Omental fat pad (tissue), 4 donors: Measurements from ENCODE around the gene TXN2. TPM values are rescaled to one million over a fixed set of nuclear protein-coding genes. Genes with fewer than 3 reads are reported as not detected.

Source experiments
- ATAC-seq: fragments of 150-250 bp; one replicate; pipeline ENCODE4 v1.9.1; 2016; ENCODE audit warnings: mild to moderate bottlenecking, moderate library complexity; ENCODE audit not compliant: low FRiP score
- DNase-seq: peaks from one replicate; pipeline ENCODE4 v3.0.0-alpha.2; 2019; ENCODE audit warnings: low spot score
- total RNA-seq, 4 donors: library from RNA; depleted of rRNA; stranded (reverse); fragments of >200 nt; gene quantifications; one replicate each; pipeline ENCODE4 v1.1.0, GENCODE V29; 2016
- TF ChIP-seq, protein P1 (sequence below), 3 donors: fragments of 450-650 bp; IDR thresholded peaks; one replicate each; pipeline ENCODE4 v1.5.1; 2016 to 2017; ENCODE audit warnings: antibody characterized with exemption in 3 of 3, mild to moderate bottlenecking in 3 of 3, moderate library complexity in 2 of 3

TXN2 gene
- total RNA-seq, 4 donors from 2014 or later, result 53.2 to 82.0 (median 66.2) TPM

DNA sequence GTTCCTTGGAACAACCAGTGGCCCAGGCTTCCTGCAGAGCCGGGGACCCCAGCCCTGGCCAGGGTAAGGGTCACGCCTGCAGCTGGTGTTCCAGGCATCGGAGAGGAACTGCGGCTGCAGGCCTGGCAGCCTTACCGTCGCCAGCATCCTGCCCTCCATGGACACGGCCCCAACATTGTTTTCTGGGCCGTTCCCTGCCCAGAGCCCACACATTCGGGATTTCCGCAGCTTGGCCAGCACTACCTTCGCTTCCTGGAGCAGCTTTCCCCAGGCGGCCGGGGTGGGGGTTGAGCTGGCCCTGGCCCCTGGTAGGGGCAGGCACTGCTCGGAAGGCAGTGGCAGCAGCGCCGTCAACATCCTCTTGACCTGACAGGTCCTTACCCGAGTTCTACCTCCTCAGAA, 17.7 kb downstream of the TXN2 start:
- DNase-seq, result no peak
- TF ChIP-seq, protein P1, sequence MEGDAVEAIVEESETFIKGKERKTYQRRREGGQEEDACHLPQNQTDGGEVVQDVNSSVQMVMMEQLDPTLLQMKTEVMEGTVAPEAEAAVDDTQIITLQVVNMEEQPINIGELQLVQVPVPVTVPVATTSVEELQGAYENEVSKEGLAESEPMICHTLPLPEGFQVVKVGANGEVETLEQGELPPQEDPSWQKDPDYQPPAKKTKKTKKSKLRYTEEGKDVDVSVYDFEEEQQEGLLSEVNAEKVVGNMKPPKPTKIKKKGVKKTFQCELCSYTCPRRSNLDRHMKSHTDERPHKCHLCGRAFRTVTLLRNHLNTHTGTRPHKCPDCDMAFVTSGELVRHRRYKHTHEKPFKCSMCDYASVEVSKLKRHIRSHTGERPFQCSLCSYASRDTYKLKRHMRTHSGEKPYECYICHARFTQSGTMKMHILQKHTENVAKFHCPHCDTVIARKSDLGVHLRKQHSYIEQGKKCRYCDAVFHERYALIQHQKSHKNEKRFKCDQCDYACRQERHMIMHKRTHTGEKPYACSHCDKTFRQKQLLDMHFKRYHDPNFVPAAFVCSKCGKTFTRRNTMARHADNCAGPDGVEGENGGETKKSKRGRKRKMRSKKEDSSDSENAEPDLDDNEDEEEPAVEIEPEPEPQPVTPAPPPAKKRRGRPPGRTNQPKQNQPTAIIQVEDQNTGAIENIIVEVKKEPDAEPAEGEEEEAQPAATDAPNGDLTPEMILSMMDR (IDR thresholded peaks at IDR 0.05), result no peak
- ATAC-seq, result no peak

GRCh38 chr22:36461665-36462649, 19.5 kb downstream of the TXN2 start:
- TF ChIP-seq, protein P1 (IDR thresholded peaks at IDR 0.05), result no peak
- ATAC-seq, result peak; percentile 74
- no peak for DNase-seq

- DNase-seq (no peak), ATAC-seq (no peak)
- TF ChIP-seq, protein P1 (IDR thresholded peaks at IDR 0.05), result no peak
Observed at GRCh38 chr22:36460202-36460601, 21.2 kb downstream of the TXN2 start.

- no peak for DNase-seq
- no peak for ATAC-seq
- TF ChIP-seq, protein P1 (IDR thresholded peaks at IDR 0.05), result no peak
Observed at GRCh38 chr22:36457688-36458450, 23.6 kb downstream of the TXN2 start.

GRCh38 chr22:36456464-36456845, 25.0 kb downstream of the TXN2 start:
- ATAC-seq (no peak), DNase-seq (no peak)
- TF ChIP-seq, protein P1 (IDR thresholded peaks at IDR 0.05), result no peak

GRCh38 chr22:36455571-36456463, 25.6 kb downstream of the TXN2 start:
- peak; percentile 22 for ATAC-seq

More at GRCh38 chr22:36455571-36456463, 25.6 kb downstream of the TXN2 start:
- DNase-seq, result no peak
- TF ChIP-seq, protein P1 (IDR thresholded peaks at IDR 0.05), result no peak
